Posterior vena cava (tissue), 2 donors: ENCODE data around the gene ATOSB. TPM values are rescaled to one million over a fixed set of nuclear protein-coding genes. Genes with fewer than 3 reads are reported as not detected.

ENCODE experiments used
- DNase-seq: peaks from one replicate; pipeline ENCODE4 v3.0.0-alpha.2; 2020; ENCODE audit warnings: low spot score
- intact Hi-C, 2 donors: fragments of 100-400 bp; cut with DNase I; formaldehyde crosslinking; loops; one replicate each; pipeline versions ENCODE4 v1.14.1 to v1.14.2; 2022 to 2023
- total RNA-seq, 2 donors: library from RNA; stranded (reverse); fragmentation: NEBNext Ultra II Directional; extraction: Animal tissue kit (Norgen Biotek cat#: 25700); gene quantifications; one replicate each; pipeline ENCODE4 v1.2.1, GENCODE V29; 2021
- donor health status: DM: yes; HTN: yes; CAD: no.
- donor health status: DM: yes; HTN: yes; CAD: no.

ATOSB gene
- total RNA-seq, 2 donors from 2014 or later: 21.6 to 26.5 TPM

- DNase-seq: no peak
- intact Hi-C loops: no loop called here
These were observed 46.6 kb downstream of the ATOSB start for GRCh38 chr9:35069020-35069419.

- intact Hi-C loops: no loop called here
- no peak for DNase-seq
These were observed 48.6 kb downstream of the ATOSB start for GRCh38 chr9:35067056-35067455.

GRCh38 chr9:35060548-35061207 is 55.0 kb downstream of the ATOSB start:
- DNase-seq: no peak
- intact Hi-C loops: no loop called here

- DNase-seq: no peak
- intact Hi-C loops: no loop called here
These were observed 56.2 kb downstream of the ATOSB start for GRCh38 chr9:35059438-35059837.

GRCh38 chr9:35057271-35057620 is 58.4 kb downstream of the ATOSB start:
- intact Hi-C loops: no loop called here
- DNase-seq: no peak

GRCh38 chr9:35056571-35057270 is 58.9 kb downstream of the ATOSB start:
- intact Hi-C loops: no loop called here
- DNase-seq: no peak

GRCh38 chr9:35054871-35055644 is 60.6 kb downstream of the ATOSB start:
- DNase-seq: no peak
- intact Hi-C loops: loop anchor here in 1 of 2 donors (5.0 kb wide), 1 partner anchor 598 kb away; the partner anchor contains the start of genes DNAI1 and FAM219A

GRCh38 chr9:35054185-35054835 is 61.4 kb downstream of the ATOSB start:
- intact Hi-C loops: loop anchor here in 1 of 2 donors (5.0 kb wide), 1 partner anchor 597 kb away; the partner anchor contains the start of genes DNAI1 and FAM219A
- no peak for DNase-seq

Other genes with a start within 250 kb of the ATOSB start
- 1 to 10 TPM in 1 of 2 donors, under 1 TPM in 1; 0.93 to 1.0 TPM for gene PHF24, start 157.6 kb downstream of the ATOSB start, total RNA-seq
- gene DNAJB5, start 126.1 kb downstream of the ATOSB start, total RNA-seq: 10 to 100 TPM; 68.7 to 82.2 TPM
- gene VCP, start 43.2 kb downstream of the ATOSB start, total RNA-seq: 100 to 1,000 TPM; 138 to 179 TPM
- 1 to 10 TPM; 8.0 to 8.9 TPM for gene FANCG, start 35.9 kb downstream of the ATOSB start, total RNA-seq
- gene PIGO, start 19.3 kb downstream of the ATOSB start, total RNA-seq: 10 to 100 TPM; 11.8 to 15.3 TPM
- gene STOML2, start 12.7 kb downstream of the ATOSB start, total RNA-seq: 10 to 100 TPM; 67.9 to 71.6 TPM
- gene UNC13B, start 46.1 kb upstream of the ATOSB start, total RNA-seq: 10 to 100 TPM; 27.3 to 29.1 TPM